ENCODE results near the gene TMEM271. TPM values are rescaled to one million over a fixed set of nuclear protein-coding genes. Genes with fewer than 3 reads are reported as not detected.
"Not testable (repeated sequence)": the region's sequence is repeated elsewhere in the genome, so short reads cannot be mapped to it uniquely, and the experiment has no call there.

Gene TMEM271
- total RNA-seq, 1 donor from 2014 or later: not detected

- Histone ChIP-seq H3K9me3 (ENCODE audit: low read depth) (no peaks in the 10 kb centered on the region), H3K27me3 (peaks cover 32% of the 10 kb centered on the region), H3K9ac (no peak overlapping the region), H2AFZ (replicated peaks) (no peak overlapping the region), H3K4me3 (no peak overlapping the region), H3F3A (ENCODE audit: low read depth) (no peaks in the 10 kb centered on the region), H3K27ac (no peak overlapping the region), H3K79me2 (ENCODE audit: low read depth) (no peaks in the 10 kb centered on the region), H4K20me1 (ENCODE audit: low read depth) (no peaks in the 10 kb centered on the region), H3K36me3 (no peaks in the 10 kb centered on the region), H3K4me1 (no peaks in the 10 kb centered on the region), H3K4me2 (no peak overlapping the region)
- TF ChIP-seq CTCF (IDR thresholded peaks at IDR 0.05): no peak
- no peak for TF ChIP-seq EZH2phosphoT487 (IDR thresholded peaks at IDR 0.05)
- no peak for TF ChIP-seq EZH2 (IDR thresholded peaks at IDR 0.05)
- Mint-ChIP-seq H3K9me3 (peaks cover 8% of the 10 kb centered on the region), H3K36me3 (no peaks in the 10 kb centered on the region), H3K4me3 (no peak overlapping the region), H3K4me1 (peaks cover 3% of the 10 kb centered on the region), H3K27ac (no peak overlapping the region), H3K27me3 (ENCODE audit: insufficient read depth, low read depth) (peaks cover 9% of the 10 kb centered on the region)
- no peak for DNase-seq (ENCODE audit: low spot score)
These were observed 22.8 kb upstream of the TMEM271 start for GRCh38 chr4:598925-599324.

GRCh38 chr4:592825-593520 is 16.9 kb upstream of the TMEM271 start:
- Mint-ChIP-seq H3K4me1 (peaks cover 12% of the 10 kb centered on the region), H3K27ac (peak overlapping the region; percentile 88), H3K36me3 (no peaks in the 10 kb centered on the region), H3K4me3 (peak overlapping the region; percentile 48), H3K9me3 (peaks cover 9% of the 10 kb centered on the region), H3K27me3 (ENCODE audit: insufficient read depth, low read depth) (peaks cover 10% of the 10 kb centered on the region)
- no peak overlapping the region for H3K4me2 ChIP-seq
- no peaks in the 10 kb centered on the region for H3K79me2 ChIP-seq (ENCODE audit: low read depth)
- no peak overlapping the region for H2AFZ ChIP-seq (replicated peaks)
- H3K36me3 ChIP-seq: no peaks in the 10 kb centered on the region
- peaks cover 27% of the 10 kb centered on the region for H3K27me3 ChIP-seq
- H4K20me1 ChIP-seq (ENCODE audit: low read depth): no peaks in the 10 kb centered on the region
- H3K9me3 ChIP-seq (ENCODE audit: low read depth): no peaks in the 10 kb centered on the region
- H3K27ac ChIP-seq: no peak overlapping the region
- no peak overlapping the region for H3K9ac ChIP-seq
- TF ChIP-seq EZH2phosphoT487 (IDR thresholded peaks at IDR 0.05): no peak
- TF ChIP-seq EZH2 (IDR thresholded peaks at IDR 0.05): no peak
- TF ChIP-seq CTCF (IDR thresholded peaks at IDR 0.05): no peak
- no peaks in the 10 kb centered on the region for H3K4me1 ChIP-seq
- H3F3A ChIP-seq (ENCODE audit: low read depth): no peaks in the 10 kb centered on the region
- H3K4me3 ChIP-seq: no peak overlapping the region
- DNase-seq (ENCODE audit: low spot score): no peak

DNA sequence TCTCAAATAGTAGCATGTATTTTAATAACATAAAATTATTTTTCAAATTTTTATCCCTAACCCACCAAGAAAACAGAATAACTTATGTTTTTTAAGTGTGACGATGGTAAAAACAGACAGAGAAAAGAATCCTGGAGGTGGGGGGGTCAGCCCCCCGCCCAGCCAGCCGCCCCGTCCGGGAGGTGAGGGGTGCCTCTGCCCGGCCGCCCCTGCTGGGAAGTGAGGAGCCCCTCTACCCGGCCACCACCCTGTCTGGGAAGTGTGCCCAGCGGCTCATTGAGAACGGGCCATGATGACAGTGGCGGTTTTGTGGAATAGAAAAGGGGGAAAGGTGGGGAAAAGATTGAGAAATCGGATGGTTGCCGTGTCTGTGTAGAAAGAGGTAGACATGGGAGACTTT is 16.1 kb upstream of the TMEM271 start:
- not testable (repeated sequence) for H3K36me3 Mint-ChIP-seq; H3K27ac ChIP-seq; H3K27ac Mint-ChIP-seq; H3K9ac ChIP-seq; DNase-seq (ENCODE audit: low spot score); H3K4me3 Mint-ChIP-seq; H3F3A ChIP-seq (ENCODE audit: low read depth); H3K79me2 ChIP-seq (ENCODE audit: low read depth); H3K4me2 ChIP-seq; H3K9me3 ChIP-seq (ENCODE audit: low read depth); H4K20me1 ChIP-seq (ENCODE audit: low read depth); H3K4me3 ChIP-seq; H3K4me1 ChIP-seq; H3K36me3 ChIP-seq; H2AFZ ChIP-seq (replicated peaks); H3K27me3 Mint-ChIP-seq (ENCODE audit: insufficient read depth, low read depth); H3K9me3 Mint-ChIP-seq
- peaks cover 25% of the 10 kb centered on the region for H3K27me3 ChIP-seq
- peaks cover 12% of the 10 kb centered on the region for H3K4me1 Mint-ChIP-seq

DNA sequence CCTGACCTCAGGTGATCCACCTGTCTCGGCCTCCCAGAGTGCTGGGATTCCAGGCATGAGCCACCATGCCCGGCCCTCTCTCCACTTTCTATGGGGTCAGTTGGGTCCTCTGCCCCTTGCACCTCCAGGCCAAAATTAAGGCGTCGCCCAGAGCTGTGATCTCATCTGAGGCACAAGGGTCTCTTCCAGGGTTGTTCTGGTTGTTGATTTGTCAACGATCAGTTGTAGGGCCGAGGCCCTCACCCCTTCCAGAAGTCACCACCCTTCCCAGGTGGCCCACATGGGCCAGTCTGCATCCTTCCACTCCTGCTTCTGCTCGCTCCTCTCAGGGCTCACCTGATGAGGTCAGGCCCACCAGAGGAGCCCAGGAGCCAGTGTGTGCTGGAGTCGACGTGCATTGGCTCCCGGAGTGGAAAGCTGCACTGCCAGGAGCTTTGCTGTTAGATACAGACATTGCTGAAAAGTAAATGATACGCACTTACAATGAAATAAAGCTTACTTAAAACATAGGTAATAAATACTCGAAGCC is 14.3 kb upstream of the TMEM271 start:
- no peaks in the 10 kb centered on the region for H3K4me1 ChIP-seq
- no peaks in the 10 kb centered on the region for H3K79me2 ChIP-seq (ENCODE audit: low read depth)
- H3K27me3 Mint-ChIP-seq (ENCODE audit: insufficient read depth, low read depth): peaks cover 8% of the 10 kb centered on the region
- H3K4me3 Mint-ChIP-seq: no peak overlapping the region
- no peak overlapping the region for H2AFZ ChIP-seq (replicated peaks)
- H3K27ac Mint-ChIP-seq: no peak overlapping the region
- no peaks in the 10 kb centered on the region for H4K20me1 ChIP-seq (ENCODE audit: low read depth)
- H3K36me3 Mint-ChIP-seq: no peaks in the 10 kb centered on the region
- H3K9me3 ChIP-seq (ENCODE audit: low read depth): no peaks in the 10 kb centered on the region
- TF ChIP-seq EZH2 (IDR thresholded peaks at IDR 0.05): no peak
- TF ChIP-seq EZH2phosphoT487 (IDR thresholded peaks at IDR 0.05): no peak
- TF ChIP-seq CTCF (IDR thresholded peaks at IDR 0.05): no peak
- no peak for DNase-seq (ENCODE audit: low spot score)
- H3K36me3 ChIP-seq: no peaks in the 10 kb centered on the region
- no peak overlapping the region for H3K9ac ChIP-seq
- H3K4me1 Mint-ChIP-seq: peaks cover 12% of the 10 kb centered on the region
- no peak overlapping the region for H3K4me2 ChIP-seq
- H3K4me3 ChIP-seq: no peak overlapping the region
- H3K27me3 ChIP-seq: peaks cover 15% of the 10 kb centered on the region
- no peak overlapping the region for H3K27ac ChIP-seq
- H3F3A ChIP-seq (ENCODE audit: low read depth): no peaks in the 10 kb centered on the region
- peaks cover 8% of the 10 kb centered on the region for H3K9me3 Mint-ChIP-seq

Measured in neural progenitor cell (in vitro differentiated cells).